ENCODE measurements around the gene SFXN3. TPM values are rescaled to one million over a fixed set of nuclear protein-coding genes. Genes with fewer than 3 reads are reported as not detected.

Gene SFXN3
- total RNA-seq, 2 experiments from 2014 or later = 91.4 to 95.0 TPM

DNA sequence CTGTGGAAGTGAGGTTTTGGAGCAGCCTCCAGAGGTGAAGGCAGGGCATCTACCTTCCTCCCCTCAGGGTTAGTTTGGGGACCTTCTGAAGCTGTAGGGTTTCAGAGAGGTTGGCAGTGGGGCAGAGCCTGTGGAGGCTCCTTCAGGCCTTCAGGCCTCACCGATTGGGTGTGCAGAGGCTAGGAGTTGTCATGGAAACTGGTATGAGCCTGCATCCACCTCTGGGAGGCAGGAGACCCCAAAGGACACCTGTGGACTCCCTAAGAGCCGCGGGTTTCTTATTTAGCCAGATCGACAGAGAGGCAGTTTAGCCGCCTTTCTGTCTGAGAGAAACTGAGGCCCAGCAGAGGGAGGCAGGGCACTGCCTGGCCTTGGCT lies 29.4 kb upstream of the SFXN3 start:
- no peak overlapping the region for H3K27ac Mint-ChIP-seq
- H3K4me1 Mint-ChIP-seq = peaks cover 18% of the 10 kb centered on the region
- POLR2A ChIA-PET = interaction anchor here (1.0 kb wide), 1 partner anchor 10 kb away, joined by 3 read pairs; no protein-coding TSS in a partner anchor
- no peaks in the 10 kb centered on the region for H3K36me3 Mint-ChIP-seq (ENCODE audit: low read depth)
- peaks cover 3% of the 10 kb centered on the region for H3K27me3 Mint-ChIP-seq
- DNase-seq = no peak
- H3K9me3 Mint-ChIP-seq = no peaks in the 10 kb centered on the region
- no peak overlapping the region for H3K4me3 Mint-ChIP-seq
- CTCF ChIA-PET = interaction anchor here (1.3 to 17.1 kb wide), 2 partner anchors 15 to 30 kb away, joined by 3 to 186 read pairs; no protein-coding TSS in a partner anchor

DNA sequence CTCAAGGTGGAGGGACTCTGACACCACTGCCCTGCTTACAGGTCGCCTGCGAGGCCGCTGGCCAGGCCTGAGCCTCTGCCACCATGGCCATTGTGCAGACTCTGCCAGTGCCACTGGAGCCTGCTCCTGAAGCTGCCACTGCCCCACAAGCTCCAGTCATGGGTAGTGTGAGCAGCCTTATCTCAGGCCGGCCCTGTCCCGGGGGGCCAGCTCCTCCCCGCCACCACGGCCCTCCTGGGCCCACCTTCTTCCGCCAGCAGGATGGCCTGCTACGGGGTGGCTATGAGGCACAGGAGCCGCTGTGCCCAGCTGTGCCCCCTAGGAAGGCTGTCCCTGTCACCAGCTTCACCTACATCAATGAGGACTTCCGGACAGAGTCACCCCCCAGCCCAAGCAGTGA lies 28.6 kb upstream of the SFXN3 start:
- peaks cover 14% of the 10 kb centered on the region for H3K4me1 Mint-ChIP-seq
- H3K27me3 Mint-ChIP-seq = peaks cover 3% of the 10 kb centered on the region
- ChIA-PET CTCF (interaction anchor here (0.7 to 17.1 kb wide), 2 partner anchors 14 to 56 kb away, joined by 3 to 186 read pairs; no protein-coding TSS in a partner anchor), POLR2A (interaction anchor here (1.0 kb wide), 1 partner anchor 10 kb away, joined by 3 read pairs; no protein-coding TSS in a partner anchor)
- no peak overlapping the region for H3K4me3 Mint-ChIP-seq
- H3K9me3 Mint-ChIP-seq = no peaks in the 10 kb centered on the region
- no peak for DNase-seq
- no peak overlapping the region for H3K27ac Mint-ChIP-seq
- no peaks in the 10 kb centered on the region for H3K36me3 Mint-ChIP-seq (ENCODE audit: low read depth)

DNA sequence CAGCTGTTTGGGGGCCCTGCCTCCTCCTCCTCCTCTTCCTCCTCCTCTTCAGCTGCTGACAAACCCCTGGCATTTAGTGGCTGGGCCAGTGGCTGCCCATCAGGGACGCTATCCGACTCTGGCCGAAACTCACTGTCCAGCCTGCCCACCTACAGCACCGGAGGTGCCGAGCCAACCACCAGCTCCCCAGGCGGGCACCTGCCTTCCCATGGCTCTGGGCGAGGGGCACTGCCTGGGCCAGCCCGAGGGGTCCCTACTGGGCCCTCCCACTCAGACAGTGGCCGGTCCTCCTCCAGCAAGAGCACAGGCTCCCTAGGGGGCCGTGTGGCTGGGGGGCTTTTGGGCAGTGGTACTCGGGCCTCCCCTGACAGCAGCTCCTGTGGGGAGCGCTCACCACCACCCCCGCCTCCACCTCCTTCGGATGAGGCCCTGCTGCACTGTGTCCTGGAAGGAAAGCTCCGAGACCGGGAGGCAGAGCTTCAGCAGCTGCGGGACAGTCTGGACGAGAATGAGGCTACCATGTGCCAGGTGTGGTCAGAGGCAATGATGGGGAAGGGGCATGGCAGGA lies 27.3 kb upstream of the SFXN3 start:
- DNase-seq = no peak
- peaks cover 3% of the 10 kb centered on the region for H3K27me3 Mint-ChIP-seq
- ChIA-PET CTCF (interaction anchor here (1.9 to 17.1 kb wide), 2 partner anchors 13 to 46 kb away, joined by 5 to 186 read pairs; no protein-coding TSS in a partner anchor), POLR2A (no interaction called here)
- H3K4me3 Mint-ChIP-seq = no peak overlapping the region
- H3K4me1 Mint-ChIP-seq = peaks cover 6% of the 10 kb centered on the region
- no peaks in the 10 kb centered on the region for H3K9me3 Mint-ChIP-seq
- no peak overlapping the region for H3K27ac Mint-ChIP-seq
- H3K36me3 Mint-ChIP-seq (ENCODE audit: low read depth) = no peaks in the 10 kb centered on the region

DNA sequence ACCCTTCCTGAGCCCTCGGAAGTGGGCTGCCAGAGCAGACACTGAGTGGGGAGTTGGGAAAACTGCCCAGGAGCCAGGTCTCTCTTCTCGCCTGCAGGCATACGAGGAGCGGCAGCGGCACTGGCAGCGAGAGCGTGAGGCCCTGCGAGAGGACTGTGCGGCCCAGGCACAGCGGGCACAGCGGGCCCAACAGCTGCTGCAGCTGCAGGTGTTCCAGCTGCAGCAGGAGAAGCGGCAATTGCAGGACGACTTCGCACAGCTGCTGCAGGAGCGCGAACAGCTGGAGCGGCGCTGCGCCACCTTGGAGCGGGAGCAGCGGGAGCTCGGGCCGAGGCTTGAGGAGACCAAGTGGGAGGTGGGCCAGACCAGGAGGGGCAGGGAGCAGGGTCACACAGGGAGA lies 25.7 kb upstream of the SFXN3 start:
- no peaks in the 10 kb centered on the region for H3K36me3 Mint-ChIP-seq (ENCODE audit: low read depth)
- POLR2A ChIA-PET = no interaction called here
- peaks cover 4% of the 10 kb centered on the region for H3K4me1 Mint-ChIP-seq
- peaks cover 3% of the 10 kb centered on the region for H3K27me3 Mint-ChIP-seq
- no peak overlapping the region for H3K27ac Mint-ChIP-seq
- H3K9me3 Mint-ChIP-seq = no peaks in the 10 kb centered on the region
- CTCF ChIA-PET = interaction anchor here (17.1 kb wide), 1 partner anchor 11 kb away, joined by 186 read pairs; no protein-coding TSS in a partner anchor
- no peak for DNase-seq
- H3K4me3 Mint-ChIP-seq = no peak overlapping the region

DNA sequence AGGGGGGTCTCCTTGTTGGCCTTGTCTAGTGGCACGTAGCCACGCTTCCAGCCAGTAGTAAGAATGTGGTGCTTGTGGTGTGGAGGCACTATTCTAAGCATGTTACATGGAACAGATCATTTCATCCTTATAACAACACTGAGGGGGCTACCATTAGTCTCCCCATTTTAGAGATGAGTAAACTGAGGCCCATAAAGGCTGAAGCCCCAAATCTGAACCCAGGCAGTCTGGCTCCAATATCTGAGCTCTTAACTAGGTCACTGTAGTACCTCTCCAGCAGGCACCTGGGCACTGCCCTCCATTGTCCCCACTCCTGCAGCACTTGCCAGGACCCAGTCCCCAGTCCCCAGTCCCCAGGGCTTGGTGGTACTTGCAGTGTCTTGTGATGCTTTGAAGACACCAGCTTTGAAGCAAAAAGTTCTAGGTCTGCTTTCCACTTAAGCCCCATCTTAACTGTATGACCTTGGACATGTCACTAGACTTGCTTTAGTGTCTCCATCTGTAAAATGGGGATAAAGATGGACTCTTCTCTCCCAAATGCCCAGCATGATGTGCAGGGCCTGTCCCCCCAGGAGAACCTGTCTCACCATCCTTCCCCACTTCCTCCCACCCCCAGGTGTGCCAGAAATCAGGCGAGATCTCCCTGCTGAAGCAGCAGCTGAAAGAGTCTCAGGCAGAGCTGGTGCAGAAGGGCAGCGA lies 25.0 kb upstream of the SFXN3 start:
- Mint-ChIP-seq H3K27me3 (peaks cover 2% of the 10 kb centered on the region), H3K36me3 (ENCODE audit: low read depth) (no peaks in the 10 kb centered on the region), H3K27ac (no peak overlapping the region), H3K4me3 (no peak overlapping the region), H3K4me1 (peaks cover 2% of the 10 kb centered on the region), H3K9me3 (no peaks in the 10 kb centered on the region)
- no peak for DNase-seq
- CTCF ChIA-PET = interaction anchor here (1.5 to 17.1 kb wide), 2 partner anchors 8 to 11 kb away, joined by 7 to 186 read pairs; no protein-coding TSS in a partner anchor
- POLR2A ChIA-PET = interaction anchor here (1.0 kb wide), 1 partner anchor 9 kb away, joined by 3 read pairs; no protein-coding TSS in a partner anchor

DNA sequence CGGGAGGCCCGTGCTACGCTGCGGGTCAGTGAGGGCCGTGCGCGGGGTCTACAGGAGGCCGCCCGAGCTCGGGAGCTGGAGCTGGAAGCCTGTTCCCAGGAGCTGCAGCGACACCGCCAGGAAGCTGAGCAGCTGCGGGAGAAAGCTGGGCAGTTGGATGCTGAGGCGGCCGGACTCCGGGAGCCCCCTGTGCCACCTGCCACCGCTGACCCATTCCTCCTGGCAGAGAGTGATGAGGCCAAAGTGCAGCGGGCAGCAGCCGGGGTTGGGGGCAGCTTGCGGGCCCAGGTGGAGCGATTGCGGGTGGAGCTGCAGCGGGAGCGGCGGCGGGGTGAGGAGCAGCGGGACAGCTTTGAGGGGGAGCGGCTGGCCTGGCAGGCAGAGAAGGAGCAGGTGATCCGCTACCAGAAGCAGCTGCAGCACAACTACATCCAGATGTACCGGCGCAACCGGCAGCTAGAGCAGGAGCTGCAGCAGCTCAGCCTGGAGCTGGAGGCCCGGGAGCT lies 24.4 kb upstream of the SFXN3 start:
- ChIA-PET CTCF (interaction anchor here (0.9 to 17.1 kb wide), 3 partner anchors 9 to 25 kb away, joined by 3 to 186 read pairs (median 7); no protein-coding TSS in a partner anchor), POLR2A (interaction anchor here (1.0 kb wide), 1 partner anchor 10 kb away, joined by 3 read pairs; no protein-coding TSS in a partner anchor)
- no peak for DNase-seq
- no peaks in the 10 kb centered on the region for H3K36me3 Mint-ChIP-seq (ENCODE audit: low read depth)
- H3K27me3 Mint-ChIP-seq = no peaks in the 10 kb centered on the region
- H3K27ac Mint-ChIP-seq = no peak overlapping the region
- no peak overlapping the region for H3K4me3 Mint-ChIP-seq
- H3K9me3 Mint-ChIP-seq = no peaks in the 10 kb centered on the region
- H3K4me1 Mint-ChIP-seq = no peaks in the 10 kb centered on the region

DNA sequence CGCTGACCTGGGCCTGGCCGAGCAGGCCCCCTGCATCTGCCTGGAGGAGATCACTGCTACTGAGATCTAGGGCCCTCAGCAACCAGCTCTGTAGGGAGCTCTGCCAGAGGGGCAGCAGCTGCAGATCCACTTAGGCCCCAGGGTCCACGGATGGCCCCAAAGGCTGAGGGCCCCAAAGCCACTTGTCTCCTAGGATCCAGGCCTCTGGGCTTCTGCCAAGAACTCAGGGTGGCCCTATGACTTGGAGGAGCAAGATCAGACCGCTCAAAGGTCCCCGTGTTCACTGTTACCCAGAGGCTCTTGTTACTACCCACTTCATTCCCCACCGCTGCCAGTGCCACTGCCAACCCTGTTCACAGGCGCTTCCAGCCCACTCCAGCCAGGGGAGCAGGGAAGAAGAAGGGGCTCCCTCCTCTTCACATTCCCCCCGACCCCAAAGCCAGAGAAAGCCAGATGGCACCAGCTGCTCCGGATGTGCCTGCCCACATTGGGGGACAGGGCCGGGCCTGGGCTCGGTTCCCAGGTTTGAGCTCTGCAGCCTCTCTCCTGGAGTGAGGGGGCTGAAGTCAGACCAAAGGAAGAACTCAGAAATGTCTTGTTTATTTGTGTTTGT lies 23.8 kb upstream of the SFXN3 start:
- H3K27ac Mint-ChIP-seq = no peak overlapping the region
- CTCF ChIA-PET = interaction anchor here (0.9 to 17.1 kb wide), 4 partner anchors 9 to 26 kb away, joined by 3 to 186 read pairs (median 6); no protein-coding TSS in a partner anchor
- DNase-seq = no peak
- H3K4me1 Mint-ChIP-seq = no peaks in the 10 kb centered on the region
- no peaks in the 10 kb centered on the region for H3K27me3 Mint-ChIP-seq
- no peaks in the 10 kb centered on the region for H3K9me3 Mint-ChIP-seq
- H3K4me3 Mint-ChIP-seq = no peak overlapping the region
- POLR2A ChIA-PET = no interaction called here
- H3K36me3 Mint-ChIP-seq (ENCODE audit: low read depth) = no peaks in the 10 kb centered on the region

DNA sequence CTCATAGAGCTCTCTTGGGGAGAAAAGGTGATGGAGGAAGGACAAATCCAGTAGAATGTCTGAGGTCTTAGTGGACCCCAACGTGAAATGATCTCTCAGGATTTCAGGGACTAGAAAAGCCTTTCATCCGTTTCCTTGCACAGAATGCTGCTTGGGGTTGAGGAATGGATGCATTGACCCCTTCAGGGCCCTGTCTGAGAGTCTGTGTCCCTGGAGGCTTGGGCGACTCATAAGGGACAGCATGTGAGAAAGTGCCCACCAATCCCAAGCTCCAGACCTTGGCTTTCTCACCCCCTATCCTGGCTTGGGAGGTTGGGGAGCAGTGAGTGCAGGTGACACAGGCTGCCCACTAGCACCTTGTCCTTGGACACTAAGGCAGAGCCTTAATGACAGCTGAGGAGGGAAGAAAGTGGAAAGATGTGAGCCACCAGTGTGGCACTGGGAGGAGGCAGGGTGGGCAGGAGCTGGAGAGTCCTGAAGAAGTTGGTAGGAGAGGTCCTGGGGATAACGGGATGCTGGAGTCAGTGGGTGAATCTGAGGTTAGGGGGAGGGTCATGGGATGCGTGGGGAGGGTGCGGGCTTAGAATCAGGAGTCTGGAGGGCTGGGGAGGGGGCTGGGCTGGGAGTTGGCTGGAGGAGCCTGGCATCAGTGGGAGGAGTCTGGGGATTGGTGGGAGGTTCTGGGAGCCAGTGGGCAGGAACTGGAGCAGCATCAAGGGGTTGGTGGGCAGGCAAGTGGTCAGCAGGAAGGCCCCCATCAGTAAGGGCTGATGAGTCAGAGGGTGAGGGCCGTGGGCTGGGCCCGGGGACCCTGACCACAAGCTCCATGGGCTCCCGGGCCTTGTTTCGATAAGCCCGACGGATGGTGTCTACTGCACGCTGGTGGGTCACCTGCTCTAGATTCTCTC lies 22.9 kb upstream of the SFXN3 start:
- H3K4me1 Mint-ChIP-seq = peaks cover 8% of the 10 kb centered on the region
- H3K27ac Mint-ChIP-seq = no peak overlapping the region
- H3K4me3 Mint-ChIP-seq = no peak overlapping the region
- ChIA-PET POLR2A (no interaction called here), CTCF (interaction anchor here (1.1 to 17.1 kb wide), 2 partner anchors 9 to 10 kb away, joined by 5 to 186 read pairs; no protein-coding TSS in a partner anchor)
- H3K9me3 Mint-ChIP-seq = no peaks in the 10 kb centered on the region
- H3K36me3 Mint-ChIP-seq (ENCODE audit: low read depth) = no peaks in the 10 kb centered on the region
- peaks cover 1% of the 10 kb centered on the region for H3K27me3 Mint-ChIP-seq
- no peak for DNase-seq

DNA sequence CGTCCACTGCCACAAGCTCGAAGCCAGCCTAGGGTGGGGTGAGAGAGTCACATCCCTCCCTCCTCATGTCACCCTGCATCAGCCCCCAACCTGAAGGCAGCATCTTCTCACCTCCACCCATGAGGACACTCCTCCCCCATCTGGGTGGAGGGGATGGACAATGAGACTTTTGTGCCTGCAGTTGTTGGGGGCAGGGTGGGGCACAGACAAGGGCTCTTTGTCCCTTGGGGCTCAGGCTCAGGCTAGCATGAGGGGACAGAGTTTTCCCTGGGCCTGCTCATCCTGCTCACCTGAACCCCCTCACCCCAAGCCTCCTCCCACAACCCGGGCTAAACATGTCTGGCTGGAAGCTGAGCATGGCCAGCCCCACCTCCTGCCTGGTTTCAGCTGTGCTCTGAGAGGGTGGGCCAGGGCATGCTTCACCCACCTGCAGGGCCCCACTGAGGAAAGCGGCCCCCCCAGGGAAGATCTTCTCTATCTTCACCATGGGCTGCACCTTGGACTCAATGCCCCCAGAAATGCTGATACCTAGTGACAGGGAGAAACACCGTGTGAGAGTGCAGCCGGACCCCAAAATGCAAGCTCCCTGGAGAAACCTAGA lies 22.1 kb upstream of the SFXN3 start:
- peaks cover 12% of the 10 kb centered on the region for H3K4me1 Mint-ChIP-seq
- H3K27me3 Mint-ChIP-seq = peaks cover 5% of the 10 kb centered on the region
- DNase-seq = no peak

DNA sequence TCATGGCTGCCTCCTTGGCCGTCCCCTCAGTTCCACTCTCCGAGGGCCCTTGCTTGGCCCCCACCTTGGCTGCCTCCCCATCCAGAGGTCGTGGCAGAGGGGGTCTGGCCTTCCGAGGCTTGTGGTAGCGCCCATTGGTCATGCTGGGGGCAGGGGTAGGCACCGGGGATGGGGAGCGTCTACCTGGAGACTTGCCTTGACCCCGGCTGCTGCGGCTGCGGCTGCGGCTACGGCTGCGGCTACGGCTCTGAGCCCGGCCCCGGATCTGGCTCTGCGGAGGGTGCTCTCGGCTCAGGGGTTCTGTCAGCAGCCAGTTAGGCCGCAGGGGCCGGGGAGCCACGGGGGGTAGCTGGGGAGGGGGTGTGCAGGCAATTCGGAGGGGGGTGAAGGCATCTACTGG lies 20.7 kb upstream of the SFXN3 start:
- Mint-ChIP-seq H3K27ac (no peak overlapping the region), H3K9me3 (no peaks in the 10 kb centered on the region), H3K36me3 (ENCODE audit: low read depth) (no peaks in the 10 kb centered on the region), H3K27me3 (peaks cover 12% of the 10 kb centered on the region), H3K4me1 (peaks cover 19% of the 10 kb centered on the region), H3K4me3 (no peak overlapping the region)
- ChIA-PET POLR2A (no interaction called here), CTCF (no interaction called here)
- no peak for DNase-seq

More for the DNA sequence above, 22.1 kb upstream of the SFXN3 start:
- Mint-ChIP-seq H3K36me3 (ENCODE audit: low read depth) (no peaks in the 10 kb centered on the region), H3K4me3 (no peak overlapping the region), H3K9me3 (no peaks in the 10 kb centered on the region), H3K27ac (no peak overlapping the region)
- POLR2A ChIA-PET = no interaction called here
- CTCF ChIA-PET = no interaction called here

DNA sequence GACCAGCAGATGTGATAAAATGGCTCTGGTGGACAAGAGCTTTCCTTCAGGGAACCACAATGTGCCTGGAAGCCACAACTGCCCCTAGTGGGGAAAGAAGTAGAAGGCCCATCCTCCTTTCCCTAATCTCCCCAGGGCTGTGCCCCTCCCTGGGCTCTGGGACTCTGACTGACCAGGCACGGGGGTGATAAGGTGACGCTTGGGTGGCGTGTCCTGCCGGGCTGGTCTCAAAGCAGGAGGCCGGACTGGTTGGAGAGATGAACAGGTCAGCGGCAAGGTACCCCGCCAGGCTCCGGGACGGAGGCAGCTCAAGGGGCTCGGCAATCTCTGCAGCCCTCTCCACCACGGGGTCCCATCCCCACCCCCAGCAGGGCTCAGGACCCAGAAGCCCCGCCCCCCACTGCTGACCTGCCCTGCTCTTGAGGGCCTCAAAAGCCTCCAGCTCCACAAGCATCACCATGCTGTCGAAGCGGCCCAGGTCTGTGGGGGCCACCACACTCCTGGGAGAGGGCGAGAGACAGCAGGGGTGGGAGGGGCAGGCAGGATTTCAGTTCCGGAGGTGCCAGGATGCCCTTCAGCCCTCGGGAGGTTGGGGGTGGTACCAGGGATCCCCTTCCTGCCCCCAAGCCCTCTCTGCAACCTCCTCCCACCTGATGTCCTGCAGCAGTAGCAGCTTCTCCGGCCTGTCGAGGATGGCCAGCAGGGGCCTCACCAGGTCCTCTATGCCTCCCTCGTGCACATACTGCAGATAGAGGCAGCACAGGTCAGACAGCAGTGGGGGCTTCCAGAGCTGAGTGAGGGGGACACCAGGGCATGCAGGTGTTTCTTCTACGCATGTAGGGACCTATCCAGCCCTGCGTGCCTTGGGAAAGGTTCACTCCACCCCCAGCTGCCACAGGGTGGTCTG lies 19.3 kb upstream of the SFXN3 start:
- Mint-ChIP-seq H3K36me3 (ENCODE audit: low read depth) (no peaks in the 10 kb centered on the region), H3K27me3 (peaks cover 22% of the 10 kb centered on the region), H3K27ac (no peak overlapping the region), H3K4me3 (no peak overlapping the region), H3K4me1 (peaks cover 20% of the 10 kb centered on the region), H3K9me3 (no peaks in the 10 kb centered on the region)
- ChIA-PET POLR2A (interaction anchor here (1.1 to 1.8 kb wide), 3 partner anchors 10 to 20 kb away, joined by 3 to 4 read pairs (median 4); partner anchors contain the start of genes LZTS2, PDZD7 and SFXN3), CTCF (interaction anchor here (0.6 to 1.9 kb wide), 4 partner anchors 14 to 85 kb away, joined by 3 to 10 read pairs (median 4); partner anchors contain the start of genes PDZD7 and SFXN3)
- no peak for DNase-seq

All from activated CD4-positive, alpha-beta memory T cell treated with anti-CD3 and anti-CD28 coated beads, Interleukin-2, amount 10 ng/mL, durations not matched to agents 7 days and 5 days (primary cell).